GM18520 (cell line): ENCODE results near the gene GPC6.
"Not testable (repeated sequence)": the region's sequence is repeated elsewhere in the genome, so short reads cannot be mapped to it uniquely, and the experiment has no call there.

Experiments used
- ATAC-seq: cut with Tn5 transposase; IDR thresholded peaks from one replicate; pipeline ENCODE4 v1.9.1; 2021; ENCODE audit not compliant: unreplicated experiment

GPC6 gene

DNA sequence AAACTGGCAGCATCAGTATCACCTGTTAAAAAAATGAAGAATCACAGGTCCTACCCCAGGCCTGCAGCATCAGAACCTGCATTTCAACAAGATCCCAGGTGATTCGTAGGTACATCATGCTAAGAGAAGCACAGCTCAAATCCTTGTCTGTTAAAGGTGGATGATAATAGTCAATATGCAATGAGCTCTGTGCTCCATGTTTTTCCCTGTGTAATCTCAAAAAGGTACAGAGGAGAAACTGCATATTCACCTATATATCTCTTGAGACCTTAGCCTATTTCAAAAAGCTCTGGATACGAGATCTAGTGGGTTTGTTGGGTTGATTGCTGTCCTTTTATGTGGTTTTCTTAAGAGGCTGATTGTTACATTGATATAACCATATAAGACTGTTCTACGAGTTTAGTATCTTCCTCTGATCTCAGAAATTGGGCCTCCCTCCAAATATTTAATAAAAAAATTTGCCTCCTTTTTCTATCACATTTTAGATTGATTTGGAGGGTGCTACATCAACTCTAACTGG lies 1104.0 kb downstream of the GPC6 start:
- ATAC-seq: no peak

DNA sequence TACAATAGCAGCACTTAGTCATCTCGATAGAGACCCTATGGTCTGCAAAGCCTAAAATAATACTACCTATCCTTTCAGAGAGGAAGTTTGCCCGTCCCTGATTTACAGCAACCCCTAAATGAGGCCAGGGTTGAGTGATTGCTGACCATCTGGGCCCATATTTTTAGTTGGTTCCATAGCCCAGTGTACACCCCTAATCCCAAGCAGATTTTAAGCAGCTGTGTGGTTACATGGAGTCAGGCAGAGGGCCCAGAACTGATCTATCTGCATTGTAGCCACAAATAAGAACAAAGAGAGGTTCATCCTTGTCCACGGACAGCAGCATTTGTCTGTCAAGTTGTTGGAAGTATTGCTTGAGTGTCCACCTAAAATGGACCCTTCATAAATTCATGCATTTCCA lies 1104.7 kb downstream of the GPC6 start:
- no peak for ATAC-seq

DNA sequence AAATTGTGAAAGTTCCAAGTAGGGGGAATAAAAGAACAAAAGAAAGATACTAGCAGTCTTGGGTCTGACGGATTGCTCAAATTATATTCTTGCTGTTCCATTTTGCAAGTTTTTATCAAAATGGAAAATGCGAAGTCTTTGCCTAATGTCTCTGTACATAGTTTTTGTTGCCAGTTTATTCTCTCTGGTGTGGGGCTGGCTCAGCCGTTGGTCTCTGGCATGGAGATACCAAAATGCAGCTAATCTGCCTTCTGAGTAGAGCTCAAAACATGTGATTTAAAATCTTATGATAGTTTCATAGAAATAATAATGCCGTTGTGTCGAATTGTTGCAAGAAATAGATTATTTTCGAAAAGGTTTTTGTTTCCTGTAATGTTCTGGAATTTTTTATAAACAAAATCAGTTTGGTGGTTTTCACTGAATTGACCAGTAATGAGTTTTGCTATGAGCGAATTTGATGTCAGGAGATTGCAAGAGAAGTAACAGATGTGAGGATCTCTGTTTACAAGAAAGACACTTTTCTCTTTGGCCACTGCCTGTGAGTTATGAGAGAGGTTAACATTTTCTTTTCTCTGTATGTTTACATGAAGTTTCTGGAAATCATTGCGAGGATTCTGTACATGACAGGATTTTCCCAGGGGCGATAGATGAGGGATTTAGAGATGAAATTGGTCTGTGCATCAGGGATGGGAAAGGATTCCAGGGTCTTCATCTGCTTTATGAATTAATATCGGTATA lies 1105.9 kb downstream of the GPC6 start:
- no peak for ATAC-seq

DNA sequence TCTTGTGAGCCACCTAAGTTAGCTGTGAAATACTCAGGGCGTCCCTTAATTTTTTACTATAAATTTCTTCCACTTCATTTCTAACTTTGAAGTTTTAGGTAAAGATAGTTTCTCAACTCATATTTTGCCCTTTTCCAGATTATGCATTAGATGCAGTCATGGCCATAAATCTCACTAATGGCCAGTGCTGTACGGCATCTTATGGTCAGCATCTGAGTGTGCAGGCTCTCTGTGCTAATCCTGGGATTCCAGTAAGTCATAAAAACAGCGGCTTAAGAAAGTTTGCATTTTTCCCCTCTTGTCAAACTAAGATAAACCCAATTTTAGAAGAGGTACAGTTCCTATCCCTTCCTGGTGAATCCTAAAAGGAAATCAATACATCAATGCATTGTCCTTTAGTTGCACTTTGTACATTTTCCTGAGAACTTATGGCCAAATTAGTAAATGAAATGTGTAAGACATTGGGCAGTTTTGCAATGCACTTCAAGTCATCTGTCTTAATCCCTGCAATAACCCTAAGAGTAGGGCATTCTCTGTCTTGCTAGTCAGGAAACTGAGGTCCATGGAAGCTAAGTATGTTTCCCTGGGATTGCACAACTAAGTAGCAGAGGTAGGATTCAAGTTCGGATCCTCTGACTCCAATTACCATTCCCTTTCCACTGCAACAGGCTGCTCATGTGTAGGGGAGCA lies 1106.7 kb downstream of the GPC6 start:
- ATAC-seq: no peak

DNA sequence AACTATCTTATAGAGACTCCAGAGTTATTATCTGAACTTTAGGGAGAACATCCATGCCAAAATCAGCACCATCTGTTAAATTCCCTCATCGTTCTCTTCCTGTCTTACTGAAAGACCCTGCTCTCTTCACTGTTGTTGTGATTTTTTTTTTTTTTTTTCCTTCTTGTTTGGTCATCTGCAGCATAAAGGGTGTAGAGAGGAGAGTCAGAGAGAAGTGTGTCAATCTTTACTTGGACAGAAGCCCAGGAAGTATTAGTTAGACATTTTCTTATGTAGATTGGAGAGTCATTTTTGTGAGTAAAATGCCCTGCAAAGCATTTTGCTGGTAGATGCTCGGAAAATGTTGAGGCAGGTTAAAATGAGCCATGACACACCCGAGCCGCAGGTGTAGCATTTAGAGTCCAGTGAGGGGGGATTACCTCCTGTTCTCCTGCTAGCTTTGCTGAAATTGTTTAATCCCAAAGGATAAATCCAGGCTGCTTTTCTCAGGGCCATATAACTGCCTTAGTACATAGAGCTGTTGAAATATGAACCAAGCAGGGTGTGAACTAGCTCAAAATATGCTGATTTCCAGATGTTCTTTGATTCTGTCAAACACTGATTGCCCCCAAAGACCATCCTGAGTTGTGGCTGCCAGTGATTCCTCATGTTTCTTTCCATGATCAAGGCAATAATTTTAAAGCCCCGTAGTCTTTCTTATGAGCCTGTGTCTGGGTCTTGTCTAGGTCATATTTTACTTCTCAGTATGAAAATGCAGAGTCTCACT lies 1109.3 kb downstream of the GPC6 start:
- no peak for ATAC-seq

DNA sequence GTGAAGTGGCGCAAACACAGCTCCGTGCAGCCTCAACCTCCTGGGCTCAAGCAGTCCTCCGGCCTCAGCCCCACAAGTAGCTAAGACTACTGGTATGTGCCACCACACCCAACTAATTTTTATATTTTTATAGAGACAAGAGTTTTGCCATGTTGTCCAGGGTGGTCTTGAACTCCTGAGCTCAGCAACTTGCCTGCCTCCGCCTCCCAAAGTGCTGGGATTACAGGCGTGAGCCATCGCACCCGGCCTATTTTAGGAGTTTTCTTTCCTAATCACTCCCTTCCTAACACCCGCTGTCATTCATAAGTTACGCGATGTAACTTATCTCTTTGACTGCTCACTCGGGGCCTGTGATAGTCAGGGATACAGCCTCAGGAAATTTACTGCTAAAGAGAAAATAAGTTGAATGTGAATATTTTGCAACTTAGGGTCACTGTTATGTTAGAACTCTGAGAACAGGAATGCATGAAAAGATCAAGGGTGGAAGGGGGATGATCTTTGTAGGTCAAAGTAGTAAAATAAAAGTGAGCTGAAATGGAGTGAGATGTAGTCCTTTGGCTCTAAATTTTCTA lies 1112.6 kb downstream of the GPC6 start:
- no peak for ATAC-seq

DNA sequence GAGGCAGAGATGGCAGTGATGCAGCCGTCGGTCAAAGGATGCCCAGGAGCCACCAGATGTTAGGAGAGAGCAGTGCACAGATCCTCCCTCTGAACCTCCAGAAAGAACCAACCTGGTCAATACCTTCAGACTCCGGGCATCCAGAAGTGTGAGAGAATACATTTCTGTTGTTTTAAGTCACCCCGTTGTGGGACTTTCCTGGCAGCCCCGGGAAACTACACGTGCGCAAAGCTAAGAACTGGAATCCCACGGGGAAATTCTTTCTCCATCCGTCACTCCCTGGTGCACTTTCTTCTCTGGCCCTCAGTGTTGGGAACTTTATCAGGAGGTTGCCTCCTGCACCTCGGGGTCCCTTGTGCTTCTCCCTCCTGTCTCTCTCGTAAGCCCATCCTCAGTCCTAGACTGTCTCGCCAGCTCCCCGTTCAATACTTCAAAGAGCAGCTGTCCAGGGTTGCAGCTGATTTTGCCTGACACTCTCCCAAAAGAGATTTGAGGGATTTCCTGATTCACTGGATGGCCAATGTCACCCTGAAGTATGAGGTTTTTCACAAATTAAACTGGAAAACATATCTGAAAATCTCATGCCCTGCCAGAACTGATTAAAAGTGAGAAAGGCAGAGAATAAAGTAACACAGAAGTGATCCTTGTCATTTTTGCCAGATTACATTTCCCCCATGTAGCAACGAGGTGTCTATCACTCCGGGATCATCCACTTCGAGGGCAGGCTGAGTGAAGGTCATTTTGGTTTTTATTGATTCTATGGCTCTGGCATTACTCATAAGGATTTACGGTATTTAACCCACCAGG lies 1116.0 kb downstream of the GPC6 start:
- no peak for ATAC-seq

DNA sequence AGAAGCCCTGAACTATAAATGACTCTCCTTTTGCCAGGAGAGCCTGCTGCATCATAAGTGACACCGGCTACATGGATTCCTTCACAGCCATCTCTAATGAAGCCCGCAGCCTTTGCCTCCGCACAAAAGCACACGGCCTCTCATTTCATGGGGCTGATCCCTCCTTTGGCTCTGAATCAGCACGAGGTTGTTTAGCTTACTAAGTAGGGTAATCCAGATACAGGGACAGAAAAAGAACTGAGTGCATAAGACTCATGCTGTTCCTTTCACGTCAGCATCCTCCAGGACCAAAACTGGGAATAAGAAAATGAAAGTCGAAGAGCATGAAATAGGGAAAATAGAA lies 1116.6 kb downstream of the GPC6 start:
- ATAC-seq: no peak

DNA sequence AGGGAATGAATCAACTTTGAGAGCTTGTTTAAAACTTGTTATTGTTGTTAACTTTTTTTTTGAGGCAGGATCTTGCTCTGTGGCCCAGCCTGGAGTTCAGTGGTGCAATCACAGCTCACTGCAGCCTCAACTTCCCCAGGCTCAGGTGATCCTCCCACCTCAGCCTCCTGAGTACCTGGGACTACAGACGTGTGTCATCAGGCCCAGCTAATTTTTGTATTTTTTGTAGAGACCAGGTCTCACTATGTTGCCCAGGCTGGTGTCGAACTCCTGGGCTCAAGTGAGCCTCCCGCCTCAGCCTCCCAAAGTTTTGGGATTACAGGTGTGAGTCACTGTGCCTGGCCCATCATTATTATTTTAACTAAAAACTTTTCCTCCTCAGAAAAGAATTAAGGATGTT lies 1117.1 kb downstream of the GPC6 start:
- not testable (repeated sequence) for ATAC-seq

DNA sequence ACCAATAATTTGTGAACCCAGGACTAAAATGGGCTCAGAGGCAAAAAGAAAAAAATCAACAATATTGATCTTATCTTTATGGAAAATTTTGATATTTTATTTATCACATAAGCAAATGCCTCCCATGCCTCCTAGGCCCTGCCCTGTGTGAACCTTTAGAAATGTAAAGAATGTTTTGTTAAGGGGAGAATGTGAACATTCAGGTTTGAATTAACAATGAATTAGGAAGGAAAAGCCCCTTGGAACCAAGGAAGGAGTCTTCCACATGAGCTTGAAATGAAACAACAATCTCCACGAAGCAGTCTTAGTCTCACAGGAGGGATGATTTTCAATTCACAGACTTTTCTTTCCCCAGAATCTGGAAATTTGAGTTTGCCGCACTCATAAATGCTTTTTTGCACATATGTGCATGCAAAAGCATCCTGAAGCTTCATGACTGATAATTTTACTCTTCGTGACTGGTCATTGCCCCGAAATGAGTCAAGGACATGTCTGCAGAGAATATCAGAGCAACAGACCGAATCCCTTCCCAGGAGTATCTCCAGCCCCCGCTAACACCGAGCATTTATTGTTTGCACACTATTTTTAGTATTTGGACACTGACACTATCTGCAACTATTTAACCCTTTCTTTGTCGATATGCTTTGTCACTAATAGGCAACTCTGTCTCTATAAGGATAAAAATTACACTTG lies 1117.7 kb downstream of the GPC6 start:
- no peak for ATAC-seq

DNA sequence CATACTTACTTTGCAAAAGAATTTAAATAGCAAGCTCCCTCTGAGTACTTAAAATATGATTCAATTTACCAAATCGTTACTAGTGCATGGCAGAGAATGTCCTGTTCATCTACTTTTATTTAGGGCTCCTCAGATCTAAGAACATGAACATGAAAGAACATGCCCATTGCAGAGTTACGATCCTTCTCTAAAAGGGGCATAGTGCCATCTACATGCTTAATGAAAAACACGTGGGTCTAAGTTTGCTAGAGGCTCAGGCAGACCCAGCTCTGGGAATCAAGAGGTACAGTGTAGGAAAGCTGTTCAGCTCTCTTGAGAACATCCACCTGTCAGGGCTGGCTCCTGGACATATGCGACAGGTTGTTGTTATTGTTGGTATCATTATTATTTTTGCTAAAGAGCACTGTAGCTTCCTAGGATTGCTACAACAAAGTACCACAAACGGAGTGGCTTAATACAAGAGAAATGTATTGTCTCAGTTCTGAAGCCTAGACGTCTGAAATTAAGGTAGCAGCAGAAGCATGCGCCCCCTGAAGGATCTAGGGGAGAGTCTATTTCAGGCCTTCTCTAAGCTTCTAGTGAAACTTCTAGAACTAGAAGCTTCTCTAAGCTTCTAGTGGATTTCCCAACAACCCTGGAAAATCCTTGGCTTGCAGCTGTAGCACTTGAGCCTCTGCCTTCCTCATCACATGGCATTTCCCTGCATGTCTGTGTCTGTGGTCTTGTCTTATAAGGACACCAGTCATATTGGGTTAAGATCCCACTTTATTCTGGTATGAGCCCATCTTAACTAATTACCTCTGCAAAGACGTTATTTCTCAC lies 1119.0 kb downstream of the GPC6 start:
- no peak for ATAC-seq

DNA sequence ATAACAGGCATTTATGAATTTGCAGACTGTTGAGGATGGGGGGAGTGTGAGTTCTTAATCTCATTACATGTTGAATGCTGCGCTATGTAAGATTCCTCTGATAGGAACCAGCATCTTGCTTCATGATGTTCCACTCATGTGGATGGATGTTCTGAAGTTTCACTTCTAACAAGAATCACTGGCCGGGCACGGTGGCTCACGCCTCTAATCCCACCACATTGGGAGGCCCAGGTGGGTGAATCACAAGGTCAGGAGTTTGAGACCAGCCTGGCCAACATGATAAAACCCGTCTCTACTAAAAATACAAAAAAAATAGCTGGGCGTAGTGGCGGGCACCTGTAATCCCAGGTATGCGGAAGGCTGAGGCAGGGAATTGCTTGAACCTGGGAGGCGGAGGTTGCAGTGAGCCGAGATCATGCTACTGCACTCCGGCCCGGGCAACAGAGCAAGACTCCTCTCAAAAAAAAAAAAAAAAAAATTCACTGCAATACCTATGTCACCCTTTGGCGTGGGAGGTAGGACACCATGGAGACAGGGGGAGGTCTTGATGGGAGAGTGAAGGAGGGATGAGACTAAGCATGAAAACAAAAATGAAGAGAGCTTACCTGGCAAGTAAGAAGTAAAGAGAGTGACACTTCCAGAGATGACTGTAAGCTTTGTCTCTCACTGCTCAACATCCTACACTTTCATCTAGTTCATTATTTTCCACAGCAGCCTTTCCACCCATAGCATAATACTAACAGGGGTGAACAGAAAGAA lies 1119.8 kb downstream of the GPC6 start:
- ATAC-seq: no peak

DNA sequence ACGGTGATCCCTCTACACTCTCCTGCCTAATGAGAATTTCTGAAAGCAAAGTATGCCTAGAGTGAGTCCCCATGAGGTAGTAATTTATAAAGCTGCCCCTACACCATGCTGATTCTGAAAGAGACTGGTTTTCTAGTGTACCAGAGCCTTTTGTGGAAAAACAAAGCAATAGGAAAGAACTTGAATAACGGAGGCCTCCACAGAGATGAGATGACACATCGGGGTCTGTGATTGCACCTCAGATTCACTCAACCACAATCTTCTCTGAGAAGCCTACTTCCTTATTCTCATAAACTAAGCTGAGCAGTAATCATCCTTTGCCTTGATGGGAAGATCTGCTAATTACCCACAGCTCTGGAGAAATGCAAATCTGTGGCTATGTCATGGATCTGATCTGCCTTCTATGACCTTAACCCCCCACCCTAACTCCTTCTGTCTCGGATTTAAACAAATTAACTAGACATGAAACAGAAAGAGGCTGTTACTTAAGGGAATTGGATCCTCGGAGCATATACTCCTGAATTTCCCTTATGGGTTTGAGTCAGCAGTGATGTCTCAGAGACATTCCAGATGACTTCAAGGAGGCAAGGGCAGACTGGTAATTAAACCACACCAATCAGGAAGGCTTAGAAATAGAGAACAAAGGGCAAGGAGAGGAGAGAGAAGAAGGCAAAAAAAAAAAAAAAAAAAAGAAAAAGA lies 1124.8 kb downstream of the GPC6 start:
- no peak for ATAC-seq

DNA sequence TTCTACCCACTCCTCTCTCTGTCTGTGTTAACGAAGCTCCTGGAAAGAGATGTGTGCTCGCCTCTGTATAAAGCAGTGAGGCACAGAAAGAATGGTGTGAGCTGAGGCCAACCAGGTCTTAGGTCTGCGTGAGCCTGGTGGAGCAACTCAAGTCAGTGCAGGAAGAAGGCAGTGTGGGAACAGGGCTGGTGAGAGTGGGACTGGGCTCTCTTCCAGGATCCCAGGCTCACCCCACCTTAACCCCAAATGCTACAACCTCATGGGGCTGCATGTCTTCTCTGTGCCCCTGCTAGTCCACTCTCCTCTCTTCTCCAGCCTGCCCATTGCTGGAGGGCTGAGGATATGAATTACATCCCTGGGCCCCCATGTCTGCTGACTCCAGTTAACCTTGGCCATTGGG lies 1125.5 kb downstream of the GPC6 start:
- no peak for ATAC-seq

DNA sequence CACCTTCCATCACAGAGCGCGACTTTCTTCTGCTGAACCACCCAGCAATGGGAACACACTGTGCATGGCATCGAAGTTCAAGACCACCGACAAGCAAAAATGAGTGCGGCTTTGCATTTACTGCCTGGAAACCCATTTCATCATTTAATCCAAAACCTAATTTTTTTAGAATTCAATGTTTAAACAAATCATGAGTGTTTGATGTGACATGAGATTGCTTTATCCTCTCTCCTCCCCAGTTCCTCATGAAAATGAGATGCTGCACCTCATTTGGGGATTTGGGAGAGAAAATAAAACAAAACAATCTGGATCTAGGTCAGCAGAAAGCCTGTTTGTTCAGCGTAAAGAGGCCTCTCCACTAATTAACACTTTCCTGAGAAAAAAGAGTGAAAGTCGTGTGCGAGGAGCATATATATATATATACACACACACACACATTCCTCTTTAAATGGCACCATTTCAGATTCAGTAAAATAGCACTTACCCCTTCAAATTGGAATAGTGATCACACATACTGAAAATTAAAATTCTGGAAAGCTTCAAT lies 1126.6 kb downstream of the GPC6 start:
- ATAC-seq: no peak

DNA sequence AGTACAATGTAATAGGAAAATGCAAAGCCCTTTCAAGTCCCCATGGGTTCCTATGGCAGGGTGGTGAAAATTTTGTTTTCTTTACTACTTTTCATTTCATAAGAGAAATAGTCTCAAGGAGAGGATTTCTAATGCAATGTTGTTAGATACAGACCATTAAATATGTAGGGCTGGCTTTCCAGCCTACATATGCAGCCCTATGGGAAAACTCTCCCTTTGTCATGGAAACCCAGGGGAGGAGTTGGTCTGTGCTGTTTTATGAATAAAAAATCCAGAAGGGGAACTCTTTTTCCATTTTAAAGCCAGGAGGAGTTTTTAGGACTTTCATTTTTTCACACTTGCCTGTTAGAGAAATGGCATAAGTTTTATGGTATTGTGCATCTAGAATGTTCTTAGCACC lies 1133.3 kb downstream of the GPC6 start:
- no peak for ATAC-seq

DNA sequence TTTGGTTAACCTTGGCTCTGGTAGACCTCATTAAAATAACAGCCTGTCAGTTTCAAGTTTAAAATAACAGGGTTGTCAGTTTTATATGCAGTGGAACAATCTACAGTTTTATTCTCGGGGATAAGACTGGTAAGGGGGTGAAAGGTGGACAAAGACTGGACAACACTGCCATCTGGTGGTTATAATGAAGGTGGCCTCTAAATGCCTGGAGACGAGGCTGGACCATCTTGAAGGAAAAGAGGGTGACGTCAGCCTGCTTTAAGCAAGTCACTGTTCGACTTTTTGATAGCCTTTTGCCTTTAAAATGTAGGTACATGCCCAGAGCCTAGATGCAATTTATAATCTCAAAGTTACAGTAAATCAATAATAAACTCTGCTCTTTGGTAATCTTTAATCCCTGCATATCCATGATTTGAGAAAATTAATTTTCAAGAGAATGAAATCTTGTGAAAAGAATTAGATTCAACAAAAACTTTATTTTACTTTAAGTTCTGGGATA lies 1135.9 kb downstream of the GPC6 start:
- peak; percentile 87 for ATAC-seq
